GM21529 (cell line): ENCODE results near the gene TANGO2.

ENCODE experiments used
- ATAC-seq: cut with Tn5 transposase; IDR thresholded peaks from one replicate; pipeline ENCODE4 v1.9.1; 2021; ENCODE audit not compliant: unreplicated experiment

The TANGO2 gene

DNA sequence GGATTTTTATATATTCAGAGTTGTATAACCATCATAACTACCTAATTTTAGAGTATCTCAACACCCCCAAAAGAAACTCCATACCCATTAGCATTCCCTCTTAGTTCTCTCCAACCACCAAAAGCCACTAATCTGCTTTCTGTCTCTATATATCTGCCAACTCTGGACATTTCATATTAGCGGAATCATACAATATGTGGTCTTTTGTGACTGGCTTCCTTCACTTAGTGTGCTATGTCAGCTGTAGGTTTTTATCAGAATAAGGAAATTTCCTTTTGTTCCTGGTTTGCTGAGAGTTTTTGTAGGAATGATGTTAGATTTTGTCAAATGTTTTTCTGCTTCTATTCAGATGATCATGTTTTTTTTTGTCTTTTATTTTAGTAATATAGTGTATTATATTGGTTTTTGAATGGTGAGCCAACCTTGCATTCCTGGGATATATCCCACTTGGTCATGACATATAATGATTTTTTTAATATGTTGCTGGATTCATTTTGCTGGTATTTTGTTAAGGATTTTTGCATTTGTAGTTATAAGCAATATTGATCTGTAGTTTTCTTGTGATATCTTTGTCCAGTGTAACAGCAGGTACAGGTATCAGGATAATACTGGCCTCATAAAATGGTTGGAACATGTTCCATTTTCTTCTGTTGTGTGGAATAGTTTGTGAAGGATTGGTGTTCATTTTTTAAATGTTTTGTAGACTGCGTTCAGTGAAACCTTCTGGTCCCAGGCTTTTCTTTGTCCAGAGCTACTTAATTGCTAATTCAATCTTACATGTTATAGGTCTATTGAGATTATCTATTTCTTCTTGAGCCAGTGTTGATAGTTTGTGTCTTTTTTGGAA is 75.9 kb downstream of the TANGO2 start:
- ATAC-seq, result no peak

DNA sequence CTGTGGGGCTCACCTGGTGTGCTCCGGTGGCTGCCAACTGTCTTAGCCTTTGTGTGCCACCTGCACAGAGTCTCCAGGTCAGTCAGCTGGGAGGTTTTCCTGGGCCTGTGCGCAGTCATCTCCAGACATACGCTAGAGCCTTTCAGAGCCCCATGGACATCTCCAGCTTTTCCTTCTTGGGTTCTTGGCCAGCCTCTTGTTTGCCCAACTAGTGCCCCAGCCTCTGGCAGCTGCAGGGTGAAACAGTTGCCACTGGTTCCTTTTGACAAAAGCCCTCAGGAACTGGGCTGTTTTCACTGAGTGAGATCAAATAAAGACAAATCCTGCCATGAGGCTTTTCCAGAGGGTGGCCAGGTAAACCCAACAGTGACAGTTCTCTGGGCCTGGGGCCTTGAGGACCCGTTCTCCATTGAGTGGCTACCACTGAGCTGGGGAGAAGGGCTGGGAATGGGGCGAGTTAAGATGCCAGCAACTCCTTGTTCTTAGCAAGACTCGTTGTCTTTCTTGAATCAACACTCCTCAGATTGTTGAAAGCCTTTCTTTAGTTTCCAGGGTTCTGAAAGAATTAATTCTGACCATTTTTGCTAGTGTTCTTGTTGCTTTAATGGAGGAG is 78.3 kb downstream of the TANGO2 start:
- ATAC-seq, result no peak

DNA sequence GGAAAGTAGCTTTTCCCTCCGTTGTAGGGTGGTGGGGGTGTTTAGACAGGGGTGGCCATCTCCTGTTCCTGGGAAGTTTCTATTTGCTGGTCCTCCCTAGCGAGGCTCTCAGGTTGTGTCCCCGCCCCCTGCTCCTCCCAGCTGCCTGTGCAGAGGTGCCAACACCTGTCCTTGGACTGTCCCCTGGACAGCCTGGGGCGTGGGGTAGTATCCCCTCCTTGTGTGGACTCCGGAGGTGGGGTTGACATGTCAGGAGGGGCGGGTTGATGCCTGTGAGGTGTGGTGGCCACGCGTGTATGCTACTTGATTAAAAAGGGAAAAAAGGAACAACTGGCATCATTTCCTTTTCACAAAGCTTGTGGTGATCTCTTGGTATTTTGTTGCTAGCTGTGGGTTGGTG is 80.7 kb downstream of the TANGO2 start:
- ATAC-seq, result no peak

DNA sequence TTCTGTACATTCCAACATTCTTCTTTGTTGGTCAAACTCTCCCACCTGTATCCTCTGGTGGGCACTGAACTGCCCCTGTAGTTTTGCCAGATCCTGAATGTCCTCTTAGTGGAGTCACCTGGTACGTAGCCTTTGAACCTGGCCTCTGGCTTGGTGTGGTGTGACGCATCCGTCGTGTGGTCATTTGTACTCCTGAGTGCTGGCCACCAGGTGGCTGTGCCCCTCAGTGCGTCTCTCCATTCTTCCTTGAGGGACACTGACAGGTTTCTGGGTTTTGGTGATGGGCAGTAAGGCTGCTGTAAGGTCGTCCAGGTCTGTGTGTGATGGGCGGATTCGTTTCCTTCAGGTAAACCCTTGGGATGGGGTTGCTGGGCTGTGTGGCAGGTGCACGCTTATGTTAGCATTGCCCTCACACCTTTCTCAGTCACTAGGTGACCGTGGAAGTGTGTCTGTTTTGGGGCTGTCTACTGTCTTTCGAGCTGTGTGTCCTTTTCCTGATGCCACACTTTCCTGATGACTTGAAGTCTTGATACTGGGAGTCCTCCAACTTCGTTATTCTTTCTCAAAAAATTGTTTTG is 81.4 kb downstream of the TANGO2 start:
- ATAC-seq, result no peak

DNA sequence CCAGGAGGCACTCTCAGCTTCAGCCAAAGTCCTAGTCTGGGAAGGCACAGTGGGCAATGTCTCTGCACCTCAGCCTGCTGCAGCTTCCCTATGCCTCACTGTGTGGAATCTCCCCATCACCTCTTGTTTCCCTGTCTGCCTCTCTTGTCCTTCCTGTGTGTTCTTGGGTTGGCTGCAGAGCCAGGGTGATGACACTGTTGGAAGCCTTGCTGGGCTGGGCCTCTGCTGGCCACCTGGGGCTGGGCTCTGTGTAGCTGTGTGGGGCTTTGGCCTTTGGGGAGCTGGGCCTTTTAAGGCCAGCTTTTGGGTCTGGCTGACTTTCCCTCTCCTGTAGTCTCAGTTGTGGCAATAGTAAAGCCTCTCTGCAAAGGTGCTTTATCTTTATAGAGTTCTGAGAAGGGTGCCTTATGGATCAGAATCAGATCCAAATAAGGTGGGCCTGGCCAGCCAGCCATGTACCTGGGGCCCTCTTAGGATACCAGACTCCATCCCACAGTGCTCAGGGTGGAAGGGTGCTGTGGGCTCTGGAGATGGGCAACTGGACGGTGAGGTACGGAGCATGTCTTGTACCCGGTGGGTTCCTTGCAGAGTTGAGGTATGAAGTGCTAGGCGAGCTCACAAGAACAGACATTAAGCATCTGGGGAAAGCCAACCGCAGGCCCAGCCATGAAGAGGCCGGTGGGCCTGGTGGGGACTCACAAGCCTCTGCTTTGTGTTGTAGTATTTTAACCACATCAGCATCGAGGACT is 84.7 kb downstream of the TANGO2 start:
- ATAC-seq, result no peak

DNA sequence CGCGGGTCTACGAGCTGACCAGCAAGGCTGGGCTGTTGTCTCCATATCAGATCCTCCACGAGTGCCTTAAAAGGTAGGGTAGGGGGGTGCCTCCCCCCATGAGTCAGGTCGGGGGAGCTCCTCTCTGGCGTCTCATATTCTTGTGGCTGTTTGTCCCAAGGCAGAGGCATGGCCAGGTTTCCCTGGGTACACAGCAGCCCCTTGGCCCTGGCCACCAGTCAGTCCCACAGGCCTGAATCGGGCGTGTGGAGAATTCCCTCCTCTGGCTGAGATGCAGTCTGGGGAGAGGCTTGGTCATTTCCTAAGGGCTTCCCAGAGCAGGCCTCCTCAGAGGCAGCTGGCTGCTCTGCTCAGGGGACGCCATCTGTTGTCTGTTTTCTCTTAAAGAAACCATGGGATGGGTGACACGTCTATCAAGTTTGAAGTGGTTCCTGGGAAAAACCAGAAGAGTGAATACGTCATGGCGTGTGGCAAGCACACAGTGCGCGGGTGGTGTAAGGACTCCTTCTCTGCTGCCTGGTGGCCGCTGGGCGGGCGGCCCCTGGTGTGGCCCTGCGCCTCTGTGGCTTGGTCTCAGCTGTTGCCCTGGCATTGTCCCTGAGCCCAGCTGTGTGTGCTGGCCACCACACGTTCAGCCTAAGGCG is 85.4 kb downstream of the TANGO2 start:
- ATAC-seq, result no peak

DNA sequence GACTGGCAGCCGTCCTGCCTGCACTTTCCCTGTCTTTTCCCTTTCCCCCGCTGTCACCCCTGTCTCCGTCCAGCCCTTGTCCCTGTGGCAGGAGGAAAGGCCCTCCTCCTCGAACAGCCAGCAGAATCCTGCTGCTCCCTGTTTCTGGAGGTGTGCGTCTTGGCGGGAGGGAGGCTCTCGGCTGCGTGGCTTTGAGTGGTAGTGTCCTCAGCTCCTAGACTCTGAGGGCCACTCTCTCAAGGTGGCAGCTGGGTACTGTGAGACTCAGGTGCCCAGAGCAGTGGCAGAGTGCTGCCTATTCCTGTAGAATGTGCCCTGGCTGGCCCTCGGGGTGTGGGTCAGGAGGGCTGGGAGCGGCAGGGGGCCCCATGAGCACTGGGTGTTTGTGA is 85.9 kb downstream of the TANGO2 start:
- ATAC-seq, result no peak

DNA sequence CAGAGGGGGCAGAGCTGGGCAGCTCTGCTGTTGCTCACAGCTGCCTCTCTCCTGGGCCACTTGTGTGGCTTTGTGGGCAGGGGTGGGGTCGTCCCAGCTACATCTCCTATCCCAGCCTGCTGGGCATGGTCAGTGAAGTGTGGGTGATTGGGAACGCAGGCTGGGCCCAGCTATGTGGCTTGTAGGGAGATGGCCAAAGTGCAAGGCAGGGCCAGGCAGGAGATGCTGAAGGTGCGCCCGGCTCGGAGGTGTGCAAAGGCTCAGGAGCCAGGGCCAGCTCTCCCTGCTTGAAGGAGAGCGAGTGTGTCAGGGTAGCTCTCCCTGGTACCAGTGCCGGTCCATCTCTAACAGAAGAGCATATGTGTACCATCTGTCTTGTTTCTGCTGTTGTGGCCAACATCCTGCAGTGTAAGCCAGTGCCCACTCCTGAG is 86.6 kb downstream of the TANGO2 start:
- ATAC-seq, result no peak

DNA sequence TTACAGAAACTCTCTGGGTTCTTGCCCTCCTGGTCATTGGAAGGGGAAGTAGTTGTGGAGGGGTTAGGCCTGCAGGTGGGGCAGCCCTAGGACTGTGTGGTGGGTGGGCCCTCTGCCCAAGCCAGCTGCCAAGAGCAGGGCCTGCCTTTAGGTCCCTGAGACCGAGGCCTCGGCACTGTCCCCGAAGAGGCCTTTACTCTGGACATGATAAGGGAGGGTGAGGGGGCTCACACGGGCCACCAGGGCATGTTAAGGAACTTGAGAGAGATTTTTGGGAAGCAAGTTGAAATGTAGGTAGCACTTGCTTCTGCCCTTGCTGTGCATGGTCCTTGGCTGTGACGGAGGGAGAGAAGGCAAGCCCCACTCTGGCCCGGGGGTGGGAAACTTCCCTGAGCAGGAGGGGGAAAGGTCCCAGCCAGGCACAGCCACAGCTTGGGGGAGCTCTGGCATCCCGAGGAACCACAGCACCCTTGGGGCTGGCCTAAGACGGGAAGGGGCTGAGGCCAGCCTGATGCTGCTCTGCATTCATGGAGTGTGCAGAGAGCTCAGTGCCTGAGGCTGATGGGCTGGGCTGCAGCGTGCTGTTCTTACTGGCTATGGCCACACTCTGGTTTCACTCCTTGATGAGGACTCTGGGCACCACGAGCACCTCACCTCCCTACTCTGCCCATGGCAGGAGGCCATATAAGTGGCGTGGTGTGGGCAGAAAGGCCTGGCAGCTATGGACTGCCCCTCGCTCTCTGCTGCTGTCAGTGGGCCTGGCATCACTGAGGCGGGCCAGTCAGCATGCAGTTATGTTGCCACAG is 87.2 kb downstream of the TANGO2 start:
- ATAC-seq, result no peak

DNA sequence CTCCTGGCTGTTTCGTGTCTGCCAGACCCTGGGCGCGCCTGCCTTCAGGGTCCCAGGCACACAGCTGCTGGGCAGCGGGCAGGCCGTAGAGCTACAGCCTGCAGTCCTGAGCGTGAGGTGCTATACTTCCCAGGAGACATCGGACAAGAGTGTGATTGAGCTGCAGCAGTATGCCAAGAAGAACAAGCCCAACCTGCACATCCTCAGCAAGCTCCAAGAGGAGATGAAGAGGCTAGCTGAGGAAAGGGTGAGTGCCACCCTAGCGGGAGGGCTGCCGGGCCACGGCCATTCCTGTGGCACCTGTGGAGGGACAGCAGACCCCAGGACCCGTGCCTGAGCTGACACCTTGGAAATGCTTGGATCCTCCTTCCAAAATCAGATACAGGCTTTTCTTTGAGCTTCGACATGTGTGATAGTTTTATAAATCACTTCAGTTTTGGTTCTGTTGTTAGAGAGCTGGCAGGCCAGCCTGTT is 87.9 kb downstream of the TANGO2 start:
- ATAC-seq, result no peak

DNA sequence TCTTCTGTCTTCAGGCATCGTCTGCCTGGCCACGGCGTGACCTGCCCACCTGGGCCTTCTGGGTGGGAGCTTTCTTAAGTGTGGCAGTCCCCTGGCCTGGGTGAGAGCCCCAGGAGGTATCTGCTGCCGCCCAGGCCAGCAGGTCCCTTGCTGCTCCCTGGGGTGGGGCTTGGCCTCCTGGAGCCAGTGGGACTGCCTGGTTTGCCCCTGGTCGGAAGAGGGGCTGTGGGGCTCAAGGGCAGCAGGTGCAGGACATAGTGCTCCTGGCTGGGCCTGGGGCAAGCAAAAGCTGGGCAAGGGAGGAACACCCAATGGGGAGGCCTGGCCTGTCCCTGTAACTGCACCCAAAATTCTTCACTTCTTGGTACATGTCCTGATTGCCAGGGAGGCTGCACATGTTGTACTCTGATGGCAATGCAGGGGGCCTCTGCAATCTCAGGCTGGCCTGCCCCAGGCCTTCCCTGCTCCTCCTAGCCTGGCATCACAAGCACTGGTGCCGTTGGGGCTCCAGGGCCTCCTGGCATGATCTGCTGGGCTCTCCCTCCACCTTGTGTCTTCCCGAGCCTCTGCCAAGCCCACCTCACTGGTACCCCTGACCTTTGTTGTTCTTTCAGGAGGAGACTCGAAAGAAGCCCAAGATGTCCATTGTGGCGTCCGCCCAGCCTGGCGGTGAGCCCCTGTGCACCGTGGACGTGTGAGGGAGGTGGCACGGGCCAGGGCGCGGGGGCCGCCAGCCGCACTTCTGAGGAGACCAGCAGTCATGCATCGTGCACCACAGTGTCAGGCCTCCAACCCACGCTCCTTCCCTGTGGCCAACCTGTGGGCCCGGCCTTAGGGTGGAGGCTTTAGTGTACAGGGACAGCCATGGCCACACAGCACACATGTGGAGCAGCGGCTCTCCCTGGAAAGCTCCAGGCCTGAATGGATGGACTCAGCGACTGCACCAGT is 88.8 kb downstream of the TANGO2 start:
- no peak for ATAC-seq

DNA sequence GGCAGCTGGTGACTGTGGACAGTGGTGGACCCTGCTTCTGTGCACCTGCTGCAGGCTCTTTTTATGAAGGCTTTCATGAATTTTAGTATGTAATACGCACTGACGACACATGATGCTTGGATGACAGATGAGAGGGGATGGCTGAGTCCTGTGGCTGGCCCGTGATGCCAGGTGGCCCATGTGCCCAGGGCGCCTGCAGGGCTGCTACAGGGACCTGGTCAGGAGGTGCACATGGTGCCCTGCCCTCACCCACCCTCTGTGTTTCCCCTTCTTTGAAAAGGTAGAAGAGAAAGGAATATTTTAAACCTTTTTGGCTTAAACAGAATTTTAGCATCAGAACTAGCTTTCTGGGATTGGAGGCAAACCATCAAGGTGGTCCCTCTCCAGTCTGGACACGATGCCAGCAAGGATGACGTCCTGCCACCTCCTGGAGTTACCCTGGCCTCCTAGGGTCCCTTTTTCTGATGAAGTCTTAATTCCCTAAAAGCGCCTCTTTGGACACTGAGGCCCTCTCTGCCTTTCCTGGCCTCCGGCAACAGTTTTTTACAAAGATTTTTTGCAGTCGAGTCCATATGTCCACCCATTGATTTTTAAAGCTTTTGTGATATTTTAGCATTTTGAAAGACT is 89.6 kb downstream of the TANGO2 start:
- no peak for ATAC-seq

DNA sequence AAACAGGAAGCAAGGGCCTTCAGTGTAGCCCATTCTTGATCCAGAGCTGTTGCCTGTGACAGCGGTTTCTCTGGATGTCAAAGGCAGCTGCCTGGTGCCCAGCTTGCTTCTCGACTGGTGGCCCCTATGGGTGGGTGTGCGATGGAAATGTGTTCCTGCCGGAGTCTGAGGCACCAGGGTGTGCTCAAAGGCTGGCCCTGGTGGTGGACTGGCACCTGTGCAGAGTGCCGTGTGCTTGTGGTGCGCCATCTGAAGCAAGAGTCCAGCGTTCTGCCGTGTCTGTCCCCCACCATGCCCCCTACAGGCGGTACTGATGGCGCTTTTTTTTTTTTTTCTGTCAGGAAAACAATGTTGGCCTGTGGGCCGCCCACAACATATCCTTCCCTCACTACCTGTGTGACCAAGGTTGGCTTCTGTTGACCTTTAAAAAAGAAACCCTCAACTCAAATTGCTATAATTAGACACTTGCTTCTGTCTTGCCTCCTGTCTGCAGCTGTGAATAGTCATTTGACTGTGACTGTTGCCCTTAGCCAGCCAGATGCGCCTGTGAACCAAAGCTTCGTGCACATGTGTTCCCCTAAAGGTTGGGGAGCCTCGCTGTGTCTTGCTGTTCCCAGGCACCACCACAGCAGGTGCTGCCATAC is 90.3 kb downstream of the TANGO2 start:
- no peak for ATAC-seq

DNA sequence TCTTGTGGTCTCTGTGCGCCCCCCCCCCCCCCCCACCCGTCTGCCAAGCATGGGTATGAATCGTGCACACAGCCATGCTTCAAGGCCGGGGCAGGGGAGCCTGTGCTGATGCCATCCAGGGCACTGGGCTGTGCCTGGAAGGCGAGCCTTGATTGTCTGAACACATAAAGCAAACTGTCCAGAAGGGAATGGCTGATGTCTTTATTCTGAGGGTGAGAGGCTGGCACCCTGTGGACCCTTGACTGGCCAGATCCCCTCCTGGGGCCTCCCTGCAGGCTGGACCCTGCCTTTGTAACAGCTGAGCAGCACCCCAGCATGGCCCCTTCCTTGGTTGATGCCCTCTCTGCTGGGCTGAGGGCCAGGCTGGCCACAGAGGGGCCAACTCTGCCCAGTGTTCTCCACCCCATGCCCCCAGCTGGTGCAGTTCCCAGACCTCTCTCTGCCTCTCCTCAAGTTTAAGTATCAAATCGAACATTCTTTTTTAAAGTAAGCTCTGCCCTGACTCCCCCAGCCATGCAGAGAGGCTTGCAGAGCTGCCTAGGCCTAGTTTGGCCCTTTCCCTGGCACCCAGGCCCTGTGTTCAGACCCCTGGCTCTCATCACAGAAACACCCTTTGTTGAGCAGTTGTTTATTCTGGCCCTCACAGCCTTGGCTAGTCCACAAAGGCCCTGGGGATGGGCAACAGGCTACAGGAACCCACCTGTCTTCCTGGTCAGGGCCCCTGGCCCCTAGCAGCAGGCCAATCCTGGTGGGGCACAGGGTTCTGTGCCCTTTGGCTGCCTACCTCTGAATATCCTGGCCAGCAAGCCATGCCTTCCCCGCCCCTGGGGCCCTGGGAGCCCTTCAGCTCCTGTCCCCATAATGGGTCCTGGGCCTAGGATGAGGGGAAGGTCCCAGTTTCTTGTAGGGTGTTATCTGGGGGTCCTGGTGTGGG is 91.0 kb downstream of the TANGO2 start:
- no peak for ATAC-seq

DNA sequence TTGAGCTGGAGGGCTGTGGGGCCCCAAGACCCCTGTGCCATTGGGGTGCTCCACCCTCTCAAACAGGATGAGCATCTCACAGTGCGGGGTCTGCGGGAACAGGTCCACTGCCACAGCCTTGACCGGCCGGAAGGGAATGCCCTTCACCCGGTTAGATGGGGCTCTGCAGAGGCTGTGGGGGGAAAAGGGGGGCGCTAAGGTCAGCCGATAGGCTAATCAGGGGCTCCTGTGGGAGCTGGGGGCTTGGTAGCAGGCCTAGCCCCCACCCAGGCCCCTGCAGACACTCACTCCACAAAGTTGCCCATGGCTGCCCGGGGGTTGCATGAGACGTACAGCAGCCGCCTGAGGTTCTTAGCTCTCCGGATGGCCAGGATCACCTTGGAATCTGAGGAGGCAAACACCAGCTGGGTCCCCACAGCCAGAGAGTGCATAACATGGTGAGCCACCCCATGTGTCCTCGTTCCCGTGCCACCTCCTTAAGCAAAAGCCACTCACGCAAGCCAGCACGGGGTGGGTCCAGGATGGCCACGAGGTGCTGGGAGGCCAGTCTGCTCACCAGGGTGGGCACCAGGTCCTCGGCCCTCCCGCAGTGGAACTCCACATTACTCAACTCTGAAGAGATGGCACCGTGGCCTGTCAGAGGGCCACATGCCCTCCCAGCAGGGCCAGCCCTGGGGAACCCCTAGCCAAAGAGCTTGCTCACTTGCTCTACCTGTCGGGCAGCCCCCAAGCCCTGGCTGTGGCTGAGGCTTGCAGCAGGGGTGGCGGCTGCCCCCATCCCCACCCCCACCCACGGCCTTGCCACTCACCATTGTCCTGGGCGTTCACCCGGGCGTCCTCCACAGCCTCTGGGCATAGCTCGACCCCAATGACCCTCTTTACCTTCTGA is 92.0 kb downstream of the TANGO2 start:
- ATAC-seq, result no peak
